Adrenal gland (tissue), 5 donors: ENCODE data around the gene REC8.

Experiments used
- CTCF ChIP-seq, 6 experiments: fragments of 450-650 bp in 4 of 6; fragments of 200-600 bp in 2 of 6; sonication (generic) in 1 of 6; IDR thresholded peaks; 1 replicate in 5 of 6; 2 replicates in 1 of 6; pipeline versions ENCODE4 v1.5.1 to v1.8.0; 2016 to 2021; ENCODE audit warnings: antibody characterized with exemption in 6 of 6, mild to moderate bottlenecking in 2 of 6, moderate library complexity in 1 of 6
- POLR2A ChIP-seq, 2 donors: fragments of 450-650 bp; IDR thresholded peaks; one replicate each; pipeline ENCODE4 v1.6.1; 2017; ENCODE audit warnings: antibody characterized with exemption in 2 of 2, mild to moderate bottlenecking in 2 of 2, moderate library complexity in 1 of 2
- donor health status: DM: no; HTN: no; CAD: no.

- no peak for TF ChIP-seq CTCF (IDR thresholded peaks at IDR 0.05)
- TF ChIP-seq POLR2A (IDR thresholded peaks at IDR 0.05) = no peak
Observed at GRCh38 chr14:24165785-24166184, 6.1 kb upstream of the REC8 start.
